Measurements from ENCODE around the gene ELF1. TPM values are rescaled to one million over a fixed set of nuclear protein-coding genes. Genes with fewer than 3 reads are reported as not detected.

Gene ELF1
- total and polyA plus RNA-seq, 2 donors (not counting 3 experiments of a cell fraction or from before 2014, with no cell fraction given), result 31.8 to 61.2 TPM

- BruUV-seq (replicated peaks), result no TSS peak
- H4K20me1 ChIP-seq (replicated peaks; ENCODE audit: control insufficient read depth, extremely low read depth, insufficient read depth, low read length), result no peaks in the 10 kb centered on the region
- no peaks in the 10 kb centered on the region for H3K36me3 ChIP-seq (ENCODE audit: control insufficient read depth in 2 of 2, extremely low read depth in 1 of 2, insufficient read depth in 2 of 2, low read length in 2 of 2)
- peak overlapping the region; percentile 65 for H3K27ac ChIP-seq (ENCODE audit: insufficient read depth, low read depth, low read length)
- DNase-seq (ENCODE audit: low read depth, low spot score) (no peak), FAIRE-seq (no peak)
- no peak overlapping the region for H3K9ac ChIP-seq (replicated peaks; ENCODE audit: extremely low read depth, insufficient read depth, low read length)
- POLR2A ChIA-PET, result no interaction called here
- dilution Hi-C loops (cut with MboI; ENCODE audit: extremely low pct_ligation_motif_present, low sequenced_read_pairs) (no loop called here), intact Hi-C loops (cut with micrococcal nuclease) (no loop called here)
- H3K9me3 ChIP-seq (replicated peaks; ENCODE audit: control insufficient read depth, insufficient read depth, low read length), result no peaks in the 10 kb centered on the region
- H2AFZ ChIP-seq (ENCODE audit: low read depth, low read length), result no peak overlapping the region
- no peaks in the 10 kb centered on the region for H3K9me1 ChIP-seq (replicated peaks; ENCODE audit: control insufficient read depth, extremely low read depth, insufficient read depth, low read length)
- H3K4me1 ChIP-seq (ENCODE audit: control insufficient read depth, extremely low read depth, insufficient read depth, low read length), result peaks cover 17% of the 10 kb centered on the region
- H3K79me2 ChIP-seq (ENCODE audit: control insufficient read depth, insufficient read depth, low read length), result peaks cover 17% of the 10 kb centered on the region
- TF ChIP-seq CTCF (IDR thresholded peaks at IDR 0.05; ENCODE audit: extremely low read depth in 1 of 2, insufficient read depth in 1 of 2, low read depth in 1 of 2, low read length in 2 of 2) (no peak), POLR2AphosphoS5 (IDR thresholded peaks at IDR 0.05; ENCODE audit: insufficient read depth, low read depth, low read length) (no peak), MAX (IDR thresholded peaks at IDR 0.05; ENCODE audit: insufficient read depth, insufficient read length) (no peak), JUN (IDR thresholded peaks at IDR 0.05; ENCODE audit: borderline replicate concordance, insufficient read depth, insufficient read length, low read depth) (no peak), FOS (IDR thresholded peaks at IDR 0.05; ENCODE audit: borderline replicate concordance, insufficient read depth, low read length) (no peak), MYC (IDR thresholded peaks at IDR 0.05; ENCODE audit: low read depth, low read length) (no peak), GATA2 (IDR thresholded peaks at IDR 0.05; ENCODE audit: insufficient read depth, insufficient read length, low read depth, low read length) (no peak), EZH2 (IDR thresholded peaks at IDR 0.05; ENCODE audit: borderline replicate concordance, low read depth, low read length, severe bottlenecking) (no peak), POLR2A (IDR thresholded peaks at IDR 0.05; ENCODE audit: low read depth, low read length) (no peak)
- CTCF ChIA-PET, result no interaction called here
- peak overlapping the region; percentile 56 for H3K4me2 ChIP-seq (ENCODE audit: insufficient read depth, low read length)
- no peaks in the 10 kb centered on the region for H3K27me3 ChIP-seq (ENCODE audit: control insufficient read depth in 2 of 2, insufficient read depth in 2 of 2, low read length in 2 of 2)
- H3K4me3 ChIP-seq (replicated peaks in 1 of 3; ENCODE audit: insufficient read depth in 1 of 3, low read depth in 1 of 3, low read length in 3 of 3), result no peak overlapping the region
Measured at GRCh38 chr13:41034382-41034781, 15.3 kb upstream of the ELF1 start.
